Left renal cortex interstitium (tissue), 4 donors: ENCODE measurements around the gene CERS1. TPM values are rescaled to one million over a fixed set of nuclear protein-coding genes. Genes with fewer than 3 reads are reported as not detected.
A peak's percentile ranks its signal among the peaks of the same experiment; 100 is the strongest.

Experiments
- DNase-seq, 4 donors: peaks; one replicate each; pipeline ENCODE4 v3.0.0-alpha.2; 2013; ENCODE audit warnings: low read depth in 4 of 4, low spot score in 2 of 4, missing footprints in 1 of 4
- polyA plus RNA-seq, 4 donors: library from polyadenylated mRNA; unstranded; fragments of 120-200 nt; gene quantifications; one replicate each; pipeline ENCODE4 v1.2.1, GENCODE V29; 2013; ENCODE audit not compliant: insufficient read length in 4 of 4

CERS1 gene
- polyA plus RNA-seq, 4 donors: 4.8 to 8.1 (median 6.7) TPM

DNA sequence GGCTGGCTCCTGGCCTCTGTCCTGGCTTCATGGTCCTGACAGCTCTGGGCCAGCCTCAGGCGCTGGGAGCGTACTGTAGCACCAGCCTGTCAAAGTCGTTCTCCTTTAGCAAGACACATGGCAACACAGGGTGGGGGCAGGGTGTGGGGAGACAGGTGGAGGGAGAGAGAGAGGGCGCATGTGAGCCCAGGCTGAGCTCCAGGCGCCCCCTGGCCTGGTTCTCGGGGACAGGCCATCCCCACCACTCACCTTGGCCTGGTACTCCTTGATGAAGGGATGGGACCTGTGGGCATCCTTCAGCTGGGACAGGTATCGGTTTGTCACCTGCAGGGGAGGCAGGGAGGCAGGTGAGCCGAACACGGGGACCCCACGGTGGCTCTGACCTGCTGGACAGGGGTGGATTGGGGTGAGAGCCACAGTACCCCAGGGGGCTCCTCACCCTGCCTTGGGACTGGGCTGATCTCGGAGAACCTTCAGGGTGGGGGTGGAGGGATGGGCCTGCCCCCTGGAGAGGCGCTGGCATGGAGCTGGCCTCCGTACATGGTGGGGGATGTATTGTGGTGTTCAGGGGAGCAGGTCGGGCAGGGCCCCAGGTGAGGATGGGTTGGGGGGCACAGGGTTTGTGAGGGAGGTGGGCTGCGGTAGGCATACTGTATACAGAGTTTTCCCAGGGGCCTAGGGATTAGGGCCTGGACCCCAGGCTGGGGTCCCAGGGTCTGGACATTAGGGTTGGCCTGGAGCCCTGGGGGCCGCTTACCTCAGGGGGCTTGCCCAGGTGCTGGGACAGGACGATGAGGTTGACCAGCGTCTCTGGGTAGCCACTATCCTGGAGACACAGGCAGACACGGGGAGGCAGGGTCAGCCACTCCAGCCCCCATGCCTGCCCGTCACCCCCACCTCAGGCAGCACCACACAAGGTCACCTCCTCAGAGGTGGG, 3.9 kb upstream of the CERS1 start:
- no peak for DNase-seq

DNA sequence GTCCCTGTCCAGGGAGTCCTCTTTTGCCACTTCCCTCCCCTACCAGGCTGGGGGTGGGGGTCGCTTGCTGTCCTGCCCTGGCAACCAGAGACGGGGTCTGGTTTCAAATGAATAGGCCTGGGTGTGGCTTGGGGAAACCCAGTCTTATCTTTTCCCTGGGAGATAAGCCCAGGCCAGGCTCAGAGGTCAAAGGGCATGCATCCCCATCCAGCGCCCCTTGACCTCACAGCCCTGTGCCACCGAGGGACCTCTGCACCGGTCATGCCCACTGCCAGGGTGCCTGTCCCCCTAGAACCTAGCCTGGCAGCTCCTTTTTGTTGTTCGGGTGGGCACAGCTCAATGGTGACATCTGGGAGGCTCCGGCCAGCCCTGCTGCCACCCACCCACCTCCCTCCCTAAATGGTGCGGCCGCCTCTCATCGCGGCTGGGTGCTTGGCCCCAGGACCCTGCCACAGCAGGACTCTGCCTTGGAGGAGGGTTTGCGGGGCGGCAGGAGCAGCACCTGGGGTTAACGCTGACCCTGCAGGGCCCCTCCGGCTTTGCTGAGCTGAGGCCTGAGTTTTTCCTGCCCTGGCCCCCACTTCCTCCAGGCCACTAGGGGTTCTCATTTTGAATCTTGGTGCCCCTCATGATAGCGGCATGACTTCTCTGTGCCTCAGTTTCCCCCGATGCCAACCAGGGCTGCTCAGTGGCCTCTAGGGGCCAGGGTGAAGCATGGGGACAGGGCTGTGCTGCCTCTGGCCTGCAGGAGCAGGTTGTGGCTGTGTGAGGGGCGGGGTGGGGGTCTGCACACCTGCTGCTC, 2.9 kb upstream of the CERS1 start:
- DNase-seq: no peak

DNA sequence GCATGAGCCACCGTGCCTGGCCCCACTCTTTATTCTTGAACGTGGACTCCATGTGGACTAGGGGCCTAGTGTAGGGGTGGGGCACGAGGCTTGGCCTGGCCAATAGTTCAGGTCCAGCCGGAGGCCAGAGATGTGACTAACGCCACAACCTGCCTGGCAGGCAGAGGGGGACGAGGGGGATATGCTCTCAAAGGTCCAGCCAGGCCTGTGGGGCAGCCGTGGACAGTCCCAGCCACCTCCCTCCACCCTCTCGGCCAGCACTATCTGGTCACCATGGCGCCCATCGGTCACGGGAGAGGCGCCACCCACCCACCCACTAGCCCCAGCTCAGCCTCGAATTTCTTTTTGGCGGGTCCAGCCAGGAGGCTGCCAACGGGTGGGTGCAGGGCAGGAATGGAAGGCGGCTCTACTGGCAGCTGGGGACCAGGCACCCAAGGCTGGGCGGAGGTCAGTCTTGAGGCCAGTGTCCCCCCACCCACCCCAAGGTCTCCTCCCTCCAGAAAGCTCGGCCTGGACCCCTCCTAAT, 2.2 kb upstream of the CERS1 start:
- no peak for DNase-seq

- DNase-seq: no peak
Observed at GRCh38 chr19:18897094-18898029, 1.4 kb upstream of the CERS1 start.

- DNase-seq: no peak
Observed at GRCh38 chr19:18896421-18896841, 473 bp upstream of the CERS1 start.

DNA sequence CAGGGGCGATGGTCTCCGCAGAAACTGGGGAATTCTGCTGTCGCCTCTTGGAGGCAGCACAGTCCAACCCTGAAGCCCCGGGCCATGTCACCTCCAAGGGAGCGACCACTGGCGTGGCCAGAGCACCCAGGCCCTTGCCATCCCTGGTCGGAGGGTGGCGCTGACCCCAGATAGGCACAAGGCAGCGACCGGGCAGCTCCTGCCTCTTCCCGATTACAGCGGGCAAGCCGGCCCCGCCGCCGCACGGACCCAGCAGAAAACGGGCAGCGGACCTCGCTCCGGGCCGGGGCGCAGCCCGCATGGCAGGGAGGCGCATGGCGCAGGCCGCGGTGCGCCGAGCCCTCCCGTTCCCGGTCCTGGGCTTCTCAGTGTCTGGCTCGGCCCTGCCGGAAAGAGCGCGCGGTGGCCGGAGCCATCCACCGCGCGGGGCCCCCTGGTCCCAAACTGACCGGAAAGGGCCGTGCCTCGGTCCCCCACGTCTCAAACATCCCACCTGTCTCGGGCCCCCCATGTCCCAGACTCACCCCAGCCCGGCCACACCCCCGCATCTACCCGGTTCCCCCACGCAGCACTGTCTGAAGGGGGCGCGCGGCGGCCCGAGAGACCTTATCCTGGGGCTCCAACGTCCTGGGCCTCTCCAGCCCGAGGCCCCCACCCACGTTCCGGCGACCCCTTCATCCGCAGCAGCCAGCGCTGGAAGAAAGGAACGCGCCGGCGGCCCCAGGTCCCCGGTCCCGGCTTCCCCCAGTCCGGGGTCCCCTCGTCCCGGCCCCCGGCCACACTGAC, 727 bp downstream of the CERS1 start:
- DNase-seq: peak in 1 of 4 donors; percentile 39

DNA sequence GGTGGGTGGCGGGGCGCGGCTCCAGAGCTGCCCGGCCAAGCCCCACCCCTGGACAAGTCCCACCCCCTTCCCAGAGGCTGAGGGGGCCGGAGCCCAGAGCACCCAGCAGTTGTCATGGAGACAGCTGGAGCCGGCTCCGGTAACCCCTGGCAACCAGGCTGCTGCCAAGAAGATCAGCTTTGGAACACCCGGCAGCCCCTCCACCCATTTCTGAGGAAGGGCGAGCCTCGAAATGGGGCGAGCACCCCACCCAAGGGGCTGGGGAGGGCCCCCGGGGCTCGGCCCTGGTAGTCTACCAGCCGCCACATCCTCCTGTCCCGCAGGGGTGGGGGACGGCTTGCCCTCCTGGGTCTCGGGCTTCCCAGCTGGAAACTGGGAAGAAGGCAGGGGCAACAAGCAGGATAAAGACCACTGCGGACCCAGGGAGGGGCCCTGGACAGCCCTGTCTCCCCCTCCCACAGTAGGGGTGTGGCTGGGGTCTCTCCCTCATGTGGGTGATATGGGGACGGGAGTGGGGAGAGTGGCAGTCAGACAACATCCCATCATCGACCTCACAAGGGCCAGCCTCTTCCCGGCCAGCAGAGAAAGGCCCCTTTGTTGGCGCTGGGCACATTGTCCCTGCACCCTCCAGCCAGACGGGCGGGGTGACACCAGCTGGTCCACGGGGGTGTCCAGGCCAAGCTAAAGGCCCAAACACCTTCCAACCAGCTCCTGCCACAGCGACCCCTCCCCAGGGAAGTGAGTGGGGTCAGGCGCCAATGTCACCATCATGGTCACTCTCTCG, 1.5 kb downstream of the CERS1 start:
- no peak for DNase-seq

DNA sequence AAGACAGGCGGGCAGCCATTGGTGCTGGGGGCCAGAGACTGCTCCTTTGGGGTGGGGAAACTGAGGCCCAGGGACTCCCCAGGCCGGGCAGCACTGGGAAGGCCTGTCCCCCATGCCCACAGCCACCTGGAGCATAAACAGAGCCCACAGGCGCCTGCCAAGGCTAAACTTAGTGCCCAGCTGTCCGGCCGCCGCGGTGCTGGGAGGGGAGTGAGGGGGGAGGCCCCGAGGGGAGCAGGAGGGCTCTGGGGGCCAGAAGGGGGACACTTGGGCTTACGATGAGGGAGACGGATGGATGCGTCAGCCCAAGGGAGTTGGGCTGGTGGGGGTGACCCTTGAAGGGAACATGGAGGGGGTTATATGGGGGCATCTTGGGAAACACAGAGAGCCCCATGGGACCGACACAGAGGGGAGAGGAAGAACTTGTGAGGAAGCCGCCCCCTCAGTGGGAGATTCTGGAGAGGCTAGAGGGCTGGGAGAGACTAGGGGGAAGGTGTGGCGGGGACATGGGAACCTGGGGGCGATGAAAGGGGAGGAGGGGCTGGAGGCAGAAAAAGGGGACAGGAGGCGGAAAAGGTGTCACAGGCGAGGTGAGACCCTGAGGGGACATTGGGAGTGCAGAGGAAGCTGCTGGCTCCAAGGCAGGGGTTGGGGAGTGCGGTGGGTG, 2.2 kb downstream of the CERS1 start:
- no peak for DNase-seq

DNA sequence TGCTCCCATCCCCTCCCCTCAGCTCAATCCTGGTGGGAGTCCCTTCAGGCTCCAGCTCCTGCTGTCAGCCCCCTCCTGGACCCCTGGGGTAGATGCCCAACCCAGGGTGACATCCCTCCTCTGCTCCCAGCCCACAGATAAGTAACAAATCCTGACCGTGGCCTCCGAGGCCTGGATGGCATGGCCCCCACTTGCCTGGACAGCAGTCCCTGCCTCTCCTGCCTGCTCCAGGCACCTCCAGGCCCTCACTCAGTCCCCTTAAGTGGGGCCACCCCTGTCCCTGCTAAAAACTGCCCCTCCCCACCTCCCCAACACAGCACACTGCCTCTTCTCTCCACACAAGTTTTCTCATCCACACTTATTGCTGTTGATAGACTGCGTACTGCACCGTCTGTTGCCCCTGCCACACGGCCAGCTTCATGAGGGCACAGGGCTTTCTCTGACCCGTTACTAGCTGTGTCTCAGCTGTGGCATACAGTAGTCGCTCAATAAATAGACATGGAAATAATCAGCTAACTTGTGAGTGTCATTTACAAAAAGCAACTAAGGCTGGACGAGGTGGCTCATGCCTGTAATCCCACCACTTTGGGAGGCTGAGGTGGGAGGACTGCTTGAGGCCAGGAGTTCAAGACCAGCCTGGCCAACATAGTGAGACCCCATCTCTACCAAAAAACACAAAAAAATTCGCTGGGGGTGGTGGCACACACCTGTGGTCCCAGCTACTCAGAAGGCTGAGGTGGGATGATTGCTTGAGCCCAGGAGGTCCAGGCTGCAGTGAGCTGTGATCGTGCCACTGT, 5.8 kb downstream of the CERS1 start:
- no peak for DNase-seq

GRCh38 chr19:18886972-18887371, 9.0 kb downstream of the CERS1 start:
- DNase-seq: no peak

- no peak for DNase-seq
Observed at GRCh38 chr19:18883526-18884304, 12.2 kb downstream of the CERS1 start.

DNA sequence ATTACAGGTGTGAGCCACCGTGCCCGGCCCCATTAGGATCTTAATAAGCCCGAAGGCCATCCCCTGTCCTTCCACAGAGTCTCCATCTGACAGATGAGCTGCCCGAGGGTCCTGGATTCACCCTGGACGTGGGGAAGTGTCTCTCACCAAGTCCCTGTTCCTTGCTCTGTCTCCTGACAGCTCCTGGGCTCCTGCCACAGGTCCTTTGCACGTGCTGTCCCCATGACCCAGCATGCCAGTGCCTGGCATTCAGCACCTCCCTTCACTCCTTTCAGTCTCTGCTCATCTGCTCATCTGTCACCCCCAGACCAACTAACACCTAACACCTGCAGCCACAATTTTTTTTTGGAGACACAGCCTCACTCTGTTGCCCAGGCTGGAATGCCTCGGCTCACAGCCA, 14.5 kb downstream of the CERS1 start:
- no peak for DNase-seq

- no peak for DNase-seq
Observed at GRCh38 chr19:18879579-18880373, 16.2 kb downstream of the CERS1 start.

DNA sequence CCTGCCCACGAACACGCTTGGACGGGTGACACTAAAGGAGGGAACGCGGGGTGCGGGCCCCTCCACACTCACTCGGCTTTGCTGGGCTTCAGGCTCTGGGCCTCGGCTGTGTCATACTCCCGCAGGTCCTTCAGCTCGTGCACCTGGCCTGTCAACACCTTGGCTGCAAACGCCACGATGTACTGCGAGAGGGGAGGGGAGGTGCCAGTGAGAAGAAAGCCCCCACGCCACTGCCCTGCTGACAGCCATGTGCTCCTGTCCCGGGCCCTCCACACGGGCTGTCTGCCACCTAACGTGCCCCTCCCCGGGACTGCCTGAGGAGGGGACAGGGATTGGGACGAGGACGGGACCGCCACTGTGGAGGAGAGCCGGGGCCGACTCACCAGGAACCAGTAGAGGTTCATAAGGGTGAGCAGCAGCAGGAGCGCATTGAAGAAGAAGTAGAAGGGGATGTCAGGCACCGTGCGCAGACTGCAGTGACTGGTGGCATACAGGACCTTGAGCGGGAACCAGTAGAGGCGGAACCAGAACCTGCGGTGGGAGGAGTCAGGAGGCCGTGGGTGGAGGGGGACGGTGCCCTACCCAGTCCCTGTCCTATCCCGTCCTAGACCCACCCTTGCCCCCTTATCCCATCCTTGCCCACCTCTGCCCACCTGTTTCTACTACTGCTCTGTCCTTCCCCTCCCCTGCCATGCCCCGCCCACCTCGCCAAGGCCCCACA, 16.9 kb downstream of the CERS1 start:
- no peak for DNase-seq
